ENCODE results near the gene RMND5B. TPM values are rescaled to one million over a fixed set of nuclear protein-coding genes. Genes with fewer than 3 reads are reported as not detected.
A peak's percentile ranks its signal among the peaks of the same experiment; 100 is the strongest.

The RMND5B gene
- total and polyA plus RNA-seq, 2 of the 13 experiments (the other 11 are each of a cell fraction or from before 2014, with no cell fraction given): 18.6 to 20.4 TPM

DNA sequence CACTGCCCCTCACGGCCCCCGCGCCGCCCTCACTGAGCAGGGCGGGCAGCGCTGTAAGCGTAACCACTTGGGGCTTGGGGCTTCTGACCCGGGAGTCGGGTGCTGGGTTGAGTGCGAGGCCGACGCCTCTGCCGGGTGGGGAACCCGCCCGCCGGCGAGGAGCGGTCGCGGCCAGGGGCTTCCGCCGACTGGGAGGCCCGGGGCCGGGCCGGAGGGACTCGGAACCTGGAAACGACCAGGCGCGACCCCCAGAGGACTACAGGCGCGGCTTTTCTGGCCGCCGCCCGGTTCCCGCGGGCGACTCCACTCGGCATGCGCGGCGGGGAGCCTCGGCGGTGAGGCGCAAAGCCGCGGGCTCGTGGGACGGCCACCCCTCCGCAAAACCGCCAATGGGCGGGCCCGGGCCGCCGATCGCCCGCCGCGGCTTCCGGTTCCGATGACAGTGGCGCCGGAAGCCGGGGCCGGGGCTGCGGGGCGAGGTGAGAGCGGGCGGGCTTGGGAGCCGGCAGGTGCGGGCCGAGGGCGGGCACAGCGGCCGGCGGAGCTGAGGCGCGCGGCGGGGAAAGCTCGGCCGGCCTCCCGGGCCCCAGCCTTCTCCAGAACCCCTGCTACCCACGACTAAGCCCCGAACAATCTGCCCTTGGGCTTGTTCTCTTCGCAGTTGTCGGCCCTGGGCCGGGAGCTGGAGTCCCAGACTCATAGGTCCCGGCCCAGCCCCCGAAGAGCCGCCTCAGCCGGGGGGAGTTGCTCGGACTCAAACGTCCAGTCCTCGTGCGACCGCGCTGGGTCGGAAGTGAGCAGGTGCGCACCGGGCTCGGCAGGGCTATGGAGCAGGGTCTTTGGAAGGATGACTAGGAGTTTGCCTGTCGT lies at the start of gene RMND5B (continued):
- TF ChIP-seq, protein P1, sequence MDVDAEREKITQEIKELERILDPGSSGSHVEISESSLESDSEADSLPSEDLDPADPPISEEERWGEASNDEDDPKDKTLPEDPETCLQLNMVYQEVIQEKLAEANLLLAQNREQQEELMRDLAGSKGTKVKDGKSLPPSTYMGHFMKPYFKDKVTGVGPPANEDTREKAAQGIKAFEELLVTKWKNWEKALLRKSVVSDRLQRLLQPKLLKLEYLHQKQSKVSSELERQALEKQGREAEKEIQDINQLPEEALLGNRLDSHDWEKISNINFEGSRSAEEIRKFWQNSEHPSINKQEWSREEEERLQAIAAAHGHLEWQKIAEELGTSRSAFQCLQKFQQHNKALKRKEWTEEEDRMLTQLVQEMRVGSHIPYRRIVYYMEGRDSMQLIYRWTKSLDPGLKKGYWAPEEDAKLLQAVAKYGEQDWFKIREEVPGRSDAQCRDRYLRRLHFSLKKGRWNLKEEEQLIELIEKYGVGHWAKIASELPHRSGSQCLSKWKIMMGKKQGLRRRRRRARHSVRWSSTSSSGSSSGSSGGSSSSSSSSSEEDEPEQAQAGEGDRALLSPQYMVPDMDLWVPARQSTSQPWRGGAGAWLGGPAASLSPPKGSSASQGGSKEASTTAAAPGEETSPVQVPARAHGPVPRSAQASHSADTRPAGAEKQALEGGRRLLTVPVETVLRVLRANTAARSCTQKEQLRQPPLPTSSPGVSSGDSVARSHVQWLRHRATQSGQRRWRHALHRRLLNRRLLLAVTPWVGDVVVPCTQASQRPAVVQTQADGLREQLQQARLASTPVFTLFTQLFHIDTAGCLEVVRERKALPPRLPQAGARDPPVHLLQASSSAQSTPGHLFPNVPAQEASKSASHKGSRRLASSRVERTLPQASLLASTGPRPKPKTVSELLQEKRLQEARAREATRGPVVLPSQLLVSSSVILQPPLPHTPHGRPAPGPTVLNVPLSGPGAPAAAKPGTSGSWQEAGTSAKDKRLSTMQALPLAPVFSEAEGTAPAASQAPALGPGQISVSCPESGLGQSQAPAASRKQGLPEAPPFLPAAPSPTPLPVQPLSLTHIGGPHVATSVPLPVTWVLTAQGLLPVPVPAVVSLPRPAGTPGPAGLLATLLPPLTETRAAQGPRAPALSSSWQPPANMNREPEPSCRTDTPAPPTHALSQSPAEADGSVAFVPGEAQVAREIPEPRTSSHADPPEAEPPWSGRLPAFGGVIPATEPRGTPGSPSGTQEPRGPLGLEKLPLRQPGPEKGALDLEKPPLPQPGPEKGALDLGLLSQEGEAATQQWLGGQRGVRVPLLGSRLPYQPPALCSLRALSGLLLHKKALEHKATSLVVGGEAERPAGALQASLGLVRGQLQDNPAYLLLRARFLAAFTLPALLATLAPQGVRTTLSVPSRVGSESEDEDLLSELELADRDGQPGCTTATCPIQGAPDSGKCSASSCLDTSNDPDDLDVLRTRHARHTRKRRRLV (CRISPR knock-in tag; IDR thresholded peaks at IDR 0.05): no peak
- TF ChIP-seq ERF (CRISPR knock-in tag; IDR thresholded peaks at IDR 0.05): 0 out of 2 replicates have a peak, but pooled peaks have one; percentile 11
- no peak for TF ChIP-seq NFE2 (CRISPR knock-in tag; IDR thresholded peaks at IDR 0.05)
- no peak for TF ChIP-seq ZBTB38 (CRISPR knock-in tag; IDR thresholded peaks at IDR 0.05)
- TF ChIP-seq, protein P2, sequence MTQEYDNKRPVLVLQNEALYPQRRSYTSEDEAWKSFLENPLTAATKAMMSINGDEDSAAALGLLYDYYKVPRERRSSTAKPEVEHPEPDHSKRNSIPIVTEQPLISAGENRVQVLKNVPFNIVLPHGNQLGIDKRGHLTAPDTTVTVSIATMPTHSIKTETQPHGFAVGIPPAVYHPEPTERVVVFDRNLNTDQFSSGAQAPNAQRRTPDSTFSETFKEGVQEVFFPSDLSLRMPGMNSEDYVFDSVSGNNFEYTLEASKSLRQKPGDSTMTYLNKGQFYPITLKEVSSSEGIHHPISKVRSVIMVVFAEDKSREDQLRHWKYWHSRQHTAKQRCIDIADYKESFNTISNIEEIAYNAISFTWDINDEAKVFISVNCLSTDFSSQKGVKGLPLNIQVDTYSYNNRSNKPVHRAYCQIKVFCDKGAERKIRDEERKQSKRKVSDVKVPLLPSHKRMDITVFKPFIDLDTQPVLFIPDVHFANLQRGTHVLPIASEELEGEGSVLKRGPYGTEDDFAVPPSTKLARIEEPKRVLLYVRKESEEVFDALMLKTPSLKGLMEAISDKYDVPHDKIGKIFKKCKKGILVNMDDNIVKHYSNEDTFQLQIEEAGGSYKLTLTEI (CRISPR knock-in tag; conservative IDR thresholded peaks at IDR 0.05): no peak
- no peak for TF ChIP-seq ZNF3 (CRISPR knock-in tag; IDR thresholded peaks at IDR 0.05)
- TF ChIP-seq SATB2 (CRISPR knock-in tag; IDR thresholded peaks at IDR 0.05): no peak
- TF ChIP-seq, protein P3, sequence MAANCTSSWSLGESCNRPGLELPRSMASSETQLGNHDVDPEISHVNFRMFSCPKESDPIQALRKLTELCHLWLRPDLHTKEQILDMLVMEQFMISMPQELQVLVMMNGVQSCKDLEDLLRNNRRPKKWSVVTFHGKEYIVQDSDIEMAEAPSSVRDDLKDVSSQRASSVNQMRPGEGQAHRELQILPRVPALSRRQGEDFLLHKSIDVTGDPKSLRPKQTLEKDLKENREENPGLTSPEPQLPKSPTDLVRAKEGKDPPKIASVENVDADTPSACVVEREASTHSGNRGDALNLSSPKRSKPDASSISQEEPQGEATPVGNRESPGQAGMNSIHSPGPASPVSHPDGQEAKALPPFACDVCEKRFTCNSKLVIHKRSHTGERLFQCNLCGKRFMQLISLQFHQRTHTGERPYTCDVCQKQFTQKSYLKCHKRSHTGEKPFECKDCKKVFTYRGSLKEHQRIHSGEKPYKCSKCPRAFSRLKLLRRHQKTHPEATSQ (CRISPR knock-in tag; IDR thresholded peaks at IDR 0.05; ENCODE audit: borderline replicate concordance): no peak
- no peak for TF ChIP-seq ZBTB42 (CRISPR knock-in tag; IDR thresholded peaks at IDR 0.05)
- TF ChIP-seq RXRB (CRISPR knock-in tag; IDR thresholded peaks at IDR 0.05; ENCODE audit: borderline replicate concordance): no peak; the same call in 1 of the 2 replicates
- TF ChIP-seq, protein P4, sequence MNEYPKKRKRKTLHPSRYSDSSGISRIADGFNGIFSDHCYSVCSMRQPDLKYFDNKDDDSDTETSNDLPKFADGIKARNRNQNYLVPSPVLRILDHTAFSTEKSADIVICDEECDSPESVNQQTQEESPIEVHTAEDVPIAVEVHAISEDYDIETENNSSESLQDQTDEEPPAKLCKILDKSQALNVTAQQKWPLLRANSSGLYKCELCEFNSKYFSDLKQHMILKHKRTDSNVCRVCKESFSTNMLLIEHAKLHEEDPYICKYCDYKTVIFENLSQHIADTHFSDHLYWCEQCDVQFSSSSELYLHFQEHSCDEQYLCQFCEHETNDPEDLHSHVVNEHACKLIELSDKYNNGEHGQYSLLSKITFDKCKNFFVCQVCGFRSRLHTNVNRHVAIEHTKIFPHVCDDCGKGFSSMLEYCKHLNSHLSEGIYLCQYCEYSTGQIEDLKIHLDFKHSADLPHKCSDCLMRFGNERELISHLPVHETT (CRISPR knock-in tag; conservative IDR thresholded peaks at IDR 0.05): 0 out of 2 replicates have a peak, but pooled peaks have one; percentile 34
- TF ChIP-seq PTBP1 (IDR thresholded peaks at IDR 0.05; ENCODE audit: low read depth, low read length, poor library complexity, severe bottlenecking): no peak
- peak; percentile 60 for TF ChIP-seq SAFB2 (CRISPR knock-in tag; IDR thresholded peaks at IDR 0.05; ENCODE audit: borderline replicate concordance, low read depth)
- TF ChIP-seq HNRNPUL1 (IDR thresholded peaks at IDR 0.05; ENCODE audit: low read depth, low read length): no peak; the same call in 1 of the 2 replicates
- TF ChIP-seq ZNF776 (CRISPR knock-in tag; IDR thresholded peaks at IDR 0.05): no peak
- peak; percentile 29; the same call in 1 of the 2 replicates for TF ChIP-seq ZMYM4 (CRISPR knock-in tag; IDR thresholded peaks at IDR 0.05)
- TF ChIP-seq ZNF253 (CRISPR knock-in tag; IDR thresholded peaks at IDR 0.05; ENCODE audit: borderline replicate concordance): no peak
- peak; percentile 27; the same call in 1 of the 2 replicates for TF ChIP-seq SMYD3 (CRISPR knock-in tag; IDR thresholded peaks at IDR 0.05)
- no peak for TF ChIP-seq JUND (CRISPR knock-in tag; IDR thresholded peaks at IDR 0.05)
- TF ChIP-seq SALL2 (CRISPR knock-in tag; IDR thresholded peaks at IDR 0.05): peak; percentile 95

Measured in HepG2 (cell line).